GM19239 (cell line): ENCODE measurements around the gene PAX2.

ENCODE experiments used
- DNase-seq: peaks from one replicate; pipeline ENCODE4 v3.0.0; 2011; ENCODE audit warnings: low spot score; ENCODE audit not compliant: insufficient read length
- FAIRE-seq: peaks from 2 replicates; lab custom pipeline; 2011; peaks lifted over from hg19 to GRCh38; lab: Jason Lieb, UNC

Gene PAX2

GRCh38 chr10:100737355-100738054 lies 7.9 kb upstream of the PAX2 start:
- DNase-seq (no peak), FAIRE-seq (no peak)

GRCh38 chr10:100738055-100738827 lies 7.1 kb upstream of the PAX2 start:
- no peak for DNase-seq
- no peak for FAIRE-seq

- no peak for FAIRE-seq
These were observed 5.6 kb upstream of the PAX2 start for GRCh38 chr10:100739517-100740368.

DNA sequence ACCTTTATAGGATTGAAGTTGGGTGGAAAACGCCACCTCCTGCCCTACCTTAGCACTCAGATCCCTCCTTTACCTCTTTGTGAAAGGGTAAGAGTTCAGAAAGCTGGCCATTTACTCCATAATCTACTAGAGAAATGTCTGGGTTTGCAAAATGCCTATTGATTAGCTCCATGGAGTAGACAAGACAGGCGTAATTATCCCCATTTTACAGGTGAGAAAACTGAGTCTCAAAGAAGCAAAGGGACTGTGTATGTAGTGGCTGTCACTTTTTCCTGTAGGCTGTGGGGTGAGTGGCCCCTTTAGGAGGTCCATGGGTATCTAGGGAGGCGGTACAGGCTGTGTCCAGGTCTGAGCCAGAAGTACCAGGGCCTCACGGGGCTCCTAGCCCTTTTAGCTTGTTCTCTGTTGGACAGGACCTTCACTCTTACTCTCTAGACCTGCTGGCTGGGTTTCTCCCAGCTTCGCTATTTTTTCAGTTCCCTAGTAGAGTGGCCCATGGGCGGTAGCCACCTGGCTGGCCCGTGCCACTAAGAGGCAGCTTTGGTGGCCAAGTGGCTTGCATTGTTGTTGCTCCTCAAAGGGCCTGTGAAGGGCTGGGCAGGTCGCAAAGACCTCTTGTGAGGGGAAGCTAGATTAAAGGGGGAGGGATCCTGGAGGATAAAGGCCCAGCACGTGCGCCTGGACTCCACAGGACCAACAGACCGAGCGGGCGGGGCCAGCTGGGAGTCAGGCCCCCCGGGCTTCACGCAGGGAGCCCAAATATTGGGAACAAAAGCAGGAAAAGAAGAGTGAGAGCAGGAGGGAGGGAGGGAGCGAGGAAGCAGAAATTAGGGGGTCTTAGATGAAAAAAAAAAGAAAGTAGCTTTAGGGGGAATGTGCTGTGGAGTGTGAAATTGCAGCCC lies 4.7 kb upstream of the PAX2 start:
- DNase-seq (no peak), FAIRE-seq (no peak)

More at GRCh38 chr10:100739517-100740368, 5.6 kb upstream of the PAX2 start:
- no peak for DNase-seq

DNA sequence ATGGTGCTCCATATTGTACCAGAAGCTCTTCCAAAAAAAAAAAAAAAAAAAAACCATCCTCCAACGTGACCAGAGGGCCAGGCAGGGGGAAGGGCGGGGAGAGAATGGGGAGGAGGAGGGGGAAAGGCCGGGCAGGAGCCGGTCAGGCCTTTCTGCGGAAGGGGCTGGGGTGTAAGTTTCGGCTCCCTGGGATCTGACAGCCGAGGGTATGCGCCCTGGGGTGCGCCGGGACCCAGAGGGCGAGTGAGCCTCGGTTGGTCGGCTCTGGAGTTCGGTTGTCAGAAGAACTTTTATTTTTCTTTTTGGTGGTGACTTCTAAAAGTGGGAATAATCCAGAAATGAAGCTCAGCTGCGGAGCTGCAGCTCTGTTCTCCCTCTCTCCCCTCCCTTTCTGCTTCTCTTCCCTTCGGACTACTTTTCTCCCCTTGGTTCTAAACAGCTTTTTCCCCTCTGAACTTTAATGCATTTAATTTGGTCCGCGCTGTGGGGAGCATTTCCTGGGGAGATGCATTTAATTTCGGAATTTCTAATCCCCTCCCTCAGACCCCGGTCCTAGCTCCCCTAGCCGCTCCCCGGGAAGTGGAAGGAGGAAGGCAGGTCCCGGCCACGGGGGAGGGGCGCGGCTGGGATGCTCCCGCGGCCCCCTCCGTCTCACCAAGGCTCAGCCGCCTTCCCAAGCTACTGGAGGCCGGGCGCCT lies 3.9 kb upstream of the PAX2 start:
- FAIRE-seq (no peak), DNase-seq (no peak)

DNA sequence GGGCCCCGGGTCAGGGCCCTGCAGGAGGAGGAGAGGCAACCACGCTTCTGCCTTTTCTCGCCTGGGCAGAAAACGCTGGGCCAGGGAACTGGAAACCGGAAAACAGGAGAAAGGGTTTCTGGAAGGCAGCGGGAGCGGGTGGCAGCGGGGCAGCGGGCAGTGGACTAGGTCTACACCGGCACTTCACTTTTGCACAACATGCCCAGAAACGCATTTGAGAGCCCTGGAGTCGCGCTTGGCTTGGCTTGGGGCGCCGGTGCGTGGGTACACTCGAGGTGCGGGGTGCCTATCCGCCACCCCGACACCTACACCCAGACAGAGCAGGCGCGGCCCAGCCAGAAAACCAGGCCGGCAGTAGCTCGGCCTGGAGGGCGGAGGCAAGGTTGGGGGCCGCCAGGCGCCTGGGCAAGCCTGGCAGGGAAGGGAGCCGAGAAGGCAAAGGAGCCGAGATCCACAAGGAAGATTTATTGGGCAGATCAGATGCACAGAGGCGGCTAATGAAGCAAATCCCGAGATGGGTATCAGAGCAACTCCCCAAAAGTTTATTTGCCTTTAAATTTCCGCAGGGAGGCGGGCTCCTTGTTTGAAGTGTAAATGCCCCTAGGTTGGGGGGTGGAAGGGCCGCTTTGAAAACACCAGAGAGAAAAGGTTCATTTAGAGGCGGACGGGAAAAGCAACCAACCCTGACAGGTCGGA lies 3.2 kb upstream of the PAX2 start:
- DNase-seq (no peak), FAIRE-seq (no peak)

DNA sequence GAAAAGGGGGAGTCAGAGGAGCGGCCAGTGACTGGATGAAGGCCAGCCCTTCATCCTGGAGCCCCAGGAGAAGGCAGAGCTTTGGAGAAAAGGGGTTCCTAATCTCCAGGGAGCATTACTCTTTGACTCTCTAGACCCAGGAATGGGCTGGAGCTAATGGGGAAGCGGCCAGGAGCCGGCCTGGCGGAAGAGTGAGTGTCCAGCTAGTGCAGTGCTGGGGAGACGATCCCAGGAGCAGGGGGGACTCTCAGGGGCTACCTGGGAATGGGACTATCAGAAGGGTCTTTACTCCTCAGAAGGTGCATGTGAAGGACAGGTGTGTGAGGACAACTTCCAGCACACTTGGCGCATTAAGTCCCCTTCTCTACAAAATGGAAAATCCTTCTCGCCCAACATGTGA lies 2.4 kb upstream of the PAX2 start:
- FAIRE-seq, result no peak
- no peak for DNase-seq

- peak; percentile 90 for DNase-seq
These were observed 1.7 kb upstream of the PAX2 start for GRCh38 chr10:100743626-100744135.

DNA sequence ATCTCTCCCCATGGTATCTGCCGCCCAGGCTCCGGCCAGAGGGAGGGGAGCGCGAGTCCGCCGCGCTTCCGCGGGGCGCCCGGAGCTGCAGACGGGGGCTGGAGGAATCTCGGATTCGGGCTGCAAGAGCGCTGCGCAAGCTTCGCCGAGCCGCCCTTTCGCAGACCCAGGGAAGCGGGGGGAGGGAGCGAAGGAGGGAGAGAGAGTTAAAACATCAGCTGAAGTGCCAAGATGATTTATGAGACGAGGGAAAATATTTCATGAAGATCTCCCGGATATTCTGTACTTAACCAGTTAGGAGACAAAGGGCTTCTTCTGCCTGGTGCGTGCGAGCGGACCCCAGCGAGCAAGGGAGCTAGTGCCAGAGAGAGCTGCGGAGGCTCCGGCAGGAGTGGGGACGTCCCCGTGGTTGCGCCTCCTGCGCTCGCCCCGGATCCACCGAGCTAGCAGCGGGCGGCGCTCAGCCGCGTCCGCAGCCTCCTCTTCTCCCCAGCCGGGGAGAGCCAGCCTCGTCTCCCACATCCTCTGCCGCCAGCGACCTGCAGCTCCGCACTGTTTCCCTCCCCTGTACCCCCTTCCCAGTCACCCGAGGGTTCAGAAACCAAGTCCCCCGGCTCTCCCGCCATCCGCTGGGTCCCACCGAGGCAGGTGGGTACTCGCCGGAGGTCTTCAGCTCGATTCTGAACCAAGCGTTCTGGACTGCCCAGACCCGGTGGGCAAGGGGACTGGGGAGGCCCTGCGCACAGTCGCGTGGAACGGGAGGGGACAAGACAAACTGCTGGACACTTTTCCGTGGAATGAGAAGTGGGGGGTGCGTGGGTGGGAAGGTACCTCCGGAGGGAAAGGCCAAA lies 1.0 kb upstream of the PAX2 start:
- DNase-seq (no peak), FAIRE-seq (no peak)

More at GRCh38 chr10:100743626-100744135, 1.7 kb upstream of the PAX2 start:
- FAIRE-seq, result peak; percentile 81

GRCh38 chr10:100745882-100746783 lies 751 bp downstream of the PAX2 start:
- no peak for FAIRE-seq
- no peak for DNase-seq

DNA sequence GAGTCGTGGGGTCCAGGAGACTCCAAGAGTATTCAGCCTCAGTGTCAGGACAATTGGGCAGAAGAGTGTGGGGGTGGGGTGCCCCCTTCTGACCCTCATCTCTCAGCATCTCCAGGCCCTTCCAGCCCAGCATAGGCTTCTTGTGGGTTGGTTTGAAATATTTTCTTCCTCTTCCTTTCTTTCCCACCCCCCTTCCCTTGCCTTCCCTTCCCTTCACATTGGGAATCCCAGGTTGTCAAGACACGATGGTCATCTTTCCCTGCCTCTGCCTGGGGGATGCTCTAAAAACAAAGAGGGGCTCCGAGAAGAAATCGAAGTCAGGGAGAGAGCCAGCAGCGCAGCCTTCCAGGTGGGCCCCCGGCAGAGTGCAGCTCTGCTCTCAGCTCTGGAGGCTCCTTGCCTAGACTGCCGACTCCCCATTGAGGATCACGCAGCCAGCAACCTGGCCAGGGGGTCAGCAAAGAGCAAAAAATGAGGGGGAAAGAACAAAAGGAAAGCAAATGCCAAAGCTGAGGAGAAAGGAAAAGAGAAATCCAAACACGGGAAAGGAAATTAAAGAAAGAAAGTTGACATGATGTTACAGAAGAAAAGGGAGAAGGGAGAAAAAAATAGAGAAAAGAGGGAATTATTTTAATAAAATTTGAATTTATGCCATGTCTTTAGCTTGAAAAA lies 1.5 kb downstream of the PAX2 start:
- DNase-seq (no peak), FAIRE-seq (no peak)

DNA sequence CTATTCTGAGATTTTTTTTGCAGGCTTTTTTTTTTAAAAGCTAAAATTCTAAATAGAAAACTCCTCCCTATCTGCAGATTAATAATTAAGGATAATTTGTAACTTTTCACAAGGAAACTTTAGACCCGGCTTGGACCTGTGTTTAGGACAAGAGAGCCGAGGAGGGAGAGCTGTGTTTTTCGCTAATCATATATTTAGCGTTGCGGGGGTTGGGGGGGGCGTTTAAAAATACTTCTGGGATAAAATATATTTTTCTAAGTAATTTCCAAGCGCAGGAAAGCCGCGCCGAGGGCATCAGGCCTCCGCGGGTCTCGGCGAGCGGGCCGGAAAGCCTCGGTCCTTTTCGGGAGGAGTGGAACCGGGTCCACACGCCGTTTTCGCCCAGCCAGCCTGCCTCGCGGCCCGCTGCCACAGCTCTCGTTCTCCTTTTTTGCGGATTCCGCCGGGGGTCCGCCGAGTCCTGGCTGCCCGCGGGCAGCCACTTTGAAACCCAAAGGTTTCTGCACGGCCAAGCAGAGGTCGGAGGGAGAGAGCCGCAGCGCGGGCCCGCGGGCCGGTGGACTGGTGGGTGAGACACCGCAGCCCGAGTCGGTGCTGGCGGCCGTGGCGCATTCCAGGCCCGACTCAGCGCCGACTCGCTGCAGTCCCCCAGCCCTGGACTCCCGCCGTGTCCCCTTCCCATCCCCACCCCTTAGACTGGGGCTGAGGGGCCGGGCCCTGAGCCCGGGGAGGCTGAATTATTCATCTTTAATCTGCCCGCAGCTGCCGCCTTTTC lies 2.3 kb downstream of the PAX2 start:
- FAIRE-seq, result no peak

DNA sequence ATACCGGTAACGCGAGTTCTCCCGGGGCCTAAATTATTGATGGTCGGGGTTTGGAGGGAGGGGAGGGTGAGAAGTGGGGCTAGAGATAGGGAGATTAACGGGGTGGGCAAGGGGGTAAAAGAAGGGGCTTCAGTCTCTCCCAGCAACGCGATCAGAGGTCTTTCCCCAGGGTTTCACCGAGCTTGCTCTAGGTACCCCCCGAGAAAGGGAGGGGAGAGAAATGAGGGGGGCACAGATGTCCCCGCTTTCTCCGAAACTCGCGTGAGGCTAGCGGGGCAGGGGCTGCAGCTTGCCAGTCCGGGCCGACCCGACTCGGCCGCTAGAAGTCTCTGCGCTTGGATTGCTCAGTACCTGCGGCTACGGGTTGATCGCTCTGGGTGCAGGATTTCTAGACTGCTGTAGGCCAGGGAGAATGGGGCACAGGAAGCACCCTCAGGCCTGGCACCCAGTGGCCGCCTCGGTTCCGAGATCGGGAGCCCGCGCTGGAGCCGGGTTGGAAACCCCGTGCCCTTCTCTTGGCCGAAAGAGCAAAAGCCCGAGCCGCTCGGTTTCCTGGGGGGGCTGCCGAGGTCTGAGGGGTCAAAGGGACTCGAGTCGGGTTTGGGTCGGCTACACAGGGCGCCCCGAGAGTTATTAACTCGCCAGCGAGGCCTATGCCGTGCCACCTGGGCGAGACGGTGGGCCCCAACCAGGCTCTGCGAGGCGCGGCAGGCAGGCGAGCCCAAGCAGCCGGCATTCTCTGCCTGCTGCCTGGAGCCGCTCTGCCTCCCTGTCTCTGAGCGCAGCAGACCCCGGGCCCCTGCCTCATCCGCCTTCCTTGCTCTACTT lies 3.1 kb downstream of the PAX2 start:
- FAIRE-seq, result no peak
- no peak for DNase-seq

More for the DNA sequence above, 2.3 kb downstream of the PAX2 start:
- DNase-seq, result no peak

- no peak for FAIRE-seq
- no peak for DNase-seq
These were observed 3.6 kb downstream of the PAX2 start for GRCh38 chr10:100749059-100749308.
